Body of pancreas (tissue), 4 donors: ENCODE results near the gene PTPRD. TPM values are rescaled to one million over a fixed set of nuclear protein-coding genes. Genes with fewer than 3 reads are reported as not detected.

Source experiments
- ATAC-seq: fragments of 150-250 bp; one replicate; pipeline ENCODE4 v1.9.1; 2016
- DNase-seq, 4 donors: peaks; one replicate each; pipeline ENCODE4 v3.0.0-alpha.2; 2019
- H3K27ac ChIP-seq, 4 donors: fragments of 200-600 bp; sonication (generic); 1 replicate in 3 of 4; 2 replicates in 1 of 4; pipeline versions ENCODE4 v1.5.1 to v1.6.1; 2016 to 2019; ENCODE audit warnings: mild to moderate bottlenecking in 1 of 4, mixed read lengths in 1 of 4, moderate library complexity in 1 of 4
- H3K27me3 ChIP-seq, 2 donors: fragments of 200-600 bp; sonication (generic); one replicate each; pipeline ENCODE4 v1.6.0; 2016; ENCODE audit warnings: mild to moderate bottlenecking in 1 of 2
- H3K36me3 ChIP-seq, 2 donors: fragments of 200-600 bp; sonication (generic); replicated peaks in 1 of 2; 2 replicates each; pipeline ENCODE4 v1.5.1; 2016; ENCODE audit warnings: low read depth in 2 of 2; ENCODE audit not compliant: insufficient read depth in 1 of 2
- H3K4me1 ChIP-seq: fragments of 200-600 bp; sonication (generic); one replicate; pipeline ENCODE4 v1.6.0; 2016
- H3K4me3 ChIP-seq, 2 donors: fragments of 200-600 bp; sonication (generic); 1 replicate in 1 of 2; 2 replicates in 1 of 2; pipeline ENCODE4 v1.5.1; 2016 to 2019
- H3K9me3 ChIP-seq, 3 donors: fragments of 200-600 bp; sonication (generic); 1 replicate in 2 of 3; 2 replicates in 1 of 3; pipeline ENCODE4 v1.5.1; 2016
- POLR2A ChIP-seq, 3 donors: fragments of 450-650 bp; IDR thresholded peaks; one replicate each; pipeline ENCODE4 v1.6.1; 2016; ENCODE audit warnings: antibody characterized with exemption in 3 of 3, mild to moderate bottlenecking in 2 of 3
- WGBS, 2 donors: methylation state at CpG; one replicate each; pipeline ENCODE4 v1.1.5; 2017; 5-methylcytosine and 5-hydroxymethylcytosine counted together
- intact Hi-C: fragments of 100-400 bp; cut with DNase I; formaldehyde crosslinking; loops from one replicate; pipeline ENCODE4 v1.15.1; 2023
- total RNA-seq, 2 donors: library from RNA; depleted of rRNA; stranded (reverse); fragments of >200 nt; gene quantifications; one replicate each; pipeline ENCODE4 v1.1.0, GENCODE V29; 2016
- TF ChIP-seq, protein P1 (sequence below), 7 experiments: fragments of 450-650 bp in 4 of 7; fragments of 200-600 bp in 3 of 7; sonication (generic) in 3 of 7; IDR thresholded peaks; one replicate each; pipeline ENCODE4 v1.5.1; 2016 to 2019; ENCODE audit warnings: antibody characterized with exemption in 7 of 7

PTPRD gene
- total RNA-seq, 2 donors from 2014 or later: 4.3 to 4.9 TPM

GRCh38 chr9:9202276-9202675 is 1410.5 kb downstream of the PTPRD start:
- H3K4me3 ChIP-seq: no peak overlapping the region
- H3K27me3 ChIP-seq: no peaks in the 10 kb centered on the region
- DNase-seq (no peak), ATAC-seq (no peak)
- 25 to 29% methylated on average over 1 of the region's 1 CpG for WGBS, 2 donors
- H3K27ac ChIP-seq: no peak overlapping the region
- intact Hi-C loops: no loop called here
- H3K4me1 ChIP-seq: no peaks in the 10 kb centered on the region
- no peaks in the 10 kb centered on the region for H3K9me3 ChIP-seq
- no peak for TF ChIP-seq POLR2A (IDR thresholded peaks at IDR 0.05)
- no peaks in the 10 kb centered on the region for H3K36me3 ChIP-seq

GRCh38 chr9:9186086-9186485 is 1426.7 kb downstream of the PTPRD start:
- H3K4me3 ChIP-seq: no peak overlapping the region
- TF ChIP-seq, protein P1, sequence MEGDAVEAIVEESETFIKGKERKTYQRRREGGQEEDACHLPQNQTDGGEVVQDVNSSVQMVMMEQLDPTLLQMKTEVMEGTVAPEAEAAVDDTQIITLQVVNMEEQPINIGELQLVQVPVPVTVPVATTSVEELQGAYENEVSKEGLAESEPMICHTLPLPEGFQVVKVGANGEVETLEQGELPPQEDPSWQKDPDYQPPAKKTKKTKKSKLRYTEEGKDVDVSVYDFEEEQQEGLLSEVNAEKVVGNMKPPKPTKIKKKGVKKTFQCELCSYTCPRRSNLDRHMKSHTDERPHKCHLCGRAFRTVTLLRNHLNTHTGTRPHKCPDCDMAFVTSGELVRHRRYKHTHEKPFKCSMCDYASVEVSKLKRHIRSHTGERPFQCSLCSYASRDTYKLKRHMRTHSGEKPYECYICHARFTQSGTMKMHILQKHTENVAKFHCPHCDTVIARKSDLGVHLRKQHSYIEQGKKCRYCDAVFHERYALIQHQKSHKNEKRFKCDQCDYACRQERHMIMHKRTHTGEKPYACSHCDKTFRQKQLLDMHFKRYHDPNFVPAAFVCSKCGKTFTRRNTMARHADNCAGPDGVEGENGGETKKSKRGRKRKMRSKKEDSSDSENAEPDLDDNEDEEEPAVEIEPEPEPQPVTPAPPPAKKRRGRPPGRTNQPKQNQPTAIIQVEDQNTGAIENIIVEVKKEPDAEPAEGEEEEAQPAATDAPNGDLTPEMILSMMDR (IDR thresholded peaks at IDR 0.05): no peak
- TF ChIP-seq POLR2A (IDR thresholded peaks at IDR 0.05): no peak
- ATAC-seq: no peak

DNA sequence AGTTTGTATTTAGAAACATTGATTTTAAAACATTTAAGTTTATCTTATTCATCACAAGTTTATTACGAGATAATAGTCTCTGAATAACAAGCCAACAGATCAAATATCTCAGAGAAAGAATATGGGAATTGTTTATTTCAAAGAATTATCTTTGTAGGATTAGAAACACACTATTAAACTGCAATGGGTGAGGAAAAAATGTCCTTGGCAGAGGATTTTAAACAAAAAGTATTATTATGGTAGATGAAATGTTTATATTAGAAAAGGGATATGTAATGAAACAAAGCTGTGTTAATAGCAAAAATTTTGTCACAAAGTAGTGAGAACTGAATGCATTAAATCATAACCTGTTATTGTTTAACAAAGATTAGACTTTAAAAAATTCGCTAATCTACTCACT is 1430.4 kb downstream of the PTPRD start:
- no peak for TF ChIP-seq POLR2A (IDR thresholded peaks at IDR 0.05)
- TF ChIP-seq, protein P1 (IDR thresholded peaks at IDR 0.05): no peak
- Histone ChIP-seq H3K27me3 (no peaks in the 10 kb centered on the region), H3K4me1 (no peaks in the 10 kb centered on the region), H3K9me3 (no peaks in the 10 kb centered on the region), H3K4me3 (no peak overlapping the region), H3K36me3 (no peaks in the 10 kb centered on the region), H3K27ac (no peak overlapping the region)
- WGBS, 2 donors: 28 to 45% methylated on average over 2 of the region's 2 CpGs
- no peak for DNase-seq
- intact Hi-C loops: no loop called here
- ATAC-seq: no peak

More at GRCh38 chr9:9186086-9186485, 1426.7 kb downstream of the PTPRD start:
- intact Hi-C loops: no loop called here
- H3K36me3 ChIP-seq: no peaks in the 10 kb centered on the region
- WGBS, 2 donors: 39 to 68% methylated on average over 1 of the region's 1 CpG
- H3K9me3 ChIP-seq: no peaks in the 10 kb centered on the region
- H3K27ac ChIP-seq: no peak overlapping the region
- H3K4me1 ChIP-seq: no peaks in the 10 kb centered on the region
- H3K27me3 ChIP-seq: no peaks in the 10 kb centered on the region
- DNase-seq: no peak

DNA sequence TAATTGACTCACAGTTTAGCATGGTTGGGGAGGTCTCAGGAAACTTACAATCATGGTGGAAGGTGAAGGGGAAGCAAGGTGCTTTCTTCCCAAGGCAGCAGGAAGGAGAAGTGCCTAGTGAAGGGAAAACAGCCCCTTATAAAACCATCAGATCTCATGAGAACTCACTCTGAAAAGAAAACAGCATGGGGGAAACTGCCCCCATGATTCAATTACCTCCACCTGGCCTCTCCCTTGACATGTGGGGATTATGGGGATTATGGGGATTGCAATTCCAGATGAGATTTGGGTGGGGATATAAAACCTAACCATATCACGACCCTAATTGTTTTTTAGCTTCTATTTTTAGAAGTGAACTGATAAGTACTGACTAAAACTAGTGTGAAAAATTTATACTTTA is 1435.7 kb downstream of the PTPRD start:
- H3K9me3 ChIP-seq: no peaks in the 10 kb centered on the region
- H3K27ac ChIP-seq: no peak overlapping the region
- no peaks in the 10 kb centered on the region for H3K27me3 ChIP-seq
- no peaks in the 10 kb centered on the region for H3K36me3 ChIP-seq
- ATAC-seq (no peak), DNase-seq (no peak)
- no peak for TF ChIP-seq POLR2A (IDR thresholded peaks at IDR 0.05)
- TF ChIP-seq, protein P1 (IDR thresholded peaks at IDR 0.05): no peak
- WGBS, 2 donors: 26 to 32% methylated on average over 1 of the region's 1 CpG
- intact Hi-C loops: no loop called here
- H3K4me1 ChIP-seq: no peaks in the 10 kb centered on the region
- no peak overlapping the region for H3K4me3 ChIP-seq

DNA sequence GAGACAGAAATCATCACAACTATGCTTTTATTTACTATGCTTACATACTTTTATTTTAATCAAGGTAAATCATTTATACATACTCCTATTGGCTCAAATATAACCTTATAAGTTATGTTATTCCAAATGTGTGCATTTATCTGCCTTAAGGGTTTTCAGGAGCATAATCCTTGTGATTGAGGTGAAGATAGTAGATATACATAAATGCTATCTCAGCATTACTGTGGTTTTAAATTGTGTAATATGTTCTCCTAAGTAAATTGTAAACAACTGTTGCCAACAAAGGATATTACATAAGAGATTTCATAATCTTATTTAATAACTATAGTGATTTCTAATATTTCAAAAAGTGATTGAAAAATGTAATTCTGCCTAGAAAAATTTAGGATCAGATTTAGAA is 1438.4 kb downstream of the PTPRD start:
- H3K27me3 ChIP-seq: no peaks in the 10 kb centered on the region
- TF ChIP-seq, protein P1 (IDR thresholded peaks at IDR 0.05): no peak
- no peak for TF ChIP-seq POLR2A (IDR thresholded peaks at IDR 0.05)
- no peak overlapping the region for H3K27ac ChIP-seq
- intact Hi-C loops: no loop called here
- H3K9me3 ChIP-seq: no peaks in the 10 kb centered on the region
- DNase-seq (no peak), ATAC-seq (no peak)
- no peaks in the 10 kb centered on the region for H3K36me3 ChIP-seq
- H3K4me1 ChIP-seq: no peaks in the 10 kb centered on the region
- H3K4me3 ChIP-seq: no peak overlapping the region
